Ascending aorta (tissue), 2 donors: ENCODE results near the gene NANOS3. TPM values are rescaled to one million over a fixed set of nuclear protein-coding genes. Genes with fewer than 3 reads are reported as not detected.

Experiments
- DNase-seq, 2 donors: peaks; one replicate each; pipeline ENCODE4 v3.0.0-alpha.2; 2019; ENCODE audit warnings: low spot score in 2 of 2
- H3K27ac ChIP-seq, 2 donors: fragments of 200-600 bp; sonication (generic); one replicate each; pipeline ENCODE4 v1.5.1; 2016 to 2017; ENCODE audit warnings: mild to moderate bottlenecking in 1 of 2
- H3K27me3 ChIP-seq: fragments of 200-600 bp; sonication (generic); one replicate; pipeline ENCODE4 v1.5.1; 2017
- H3K36me3 ChIP-seq, 2 donors: fragments of 200-600 bp; sonication (generic); one replicate each; pipeline ENCODE4 v1.5.1; 2016
- H3K4me1 ChIP-seq, 2 donors: fragments of 200-600 bp; sonication (generic); one replicate each; pipeline ENCODE4 v1.5.1; 2016 to 2017; ENCODE audit warnings: mild to moderate bottlenecking in 1 of 2
- H3K4me3 ChIP-seq, 2 donors: fragments of 200-600 bp; sonication (generic); one replicate each; pipeline ENCODE4 v1.5.1; 2016 to 2017; ENCODE audit warnings: mild to moderate bottlenecking in 1 of 2
- H3K9me3 ChIP-seq, 2 donors: fragments of 200-600 bp; sonication (generic); one replicate each; pipeline ENCODE4 v1.5.1; 2016
- intact Hi-C: fragments of 100-400 bp; cut with DNase I; formaldehyde crosslinking; loops from one replicate; pipeline ENCODE4 v1.15.1; 2023
- total RNA-seq: library from RNA; depleted of rRNA; stranded (reverse); fragments of >200 nt; gene quantifications from one replicate; pipeline ENCODE4 v1.1.0, GENCODE V29; 2016
- TF ChIP-seq, protein P1 (sequence below), 3 experiments: fragments of 200-600 bp in 2 of 3; fragments of 450-650 bp in 1 of 3; sonication (generic) in 2 of 3; IDR thresholded peaks; one replicate each; pipeline ENCODE4 v1.5.1; 2016 to 2019; ENCODE audit warnings: antibody characterized with exemption in 3 of 3, mild to moderate bottlenecking in 1 of 3, moderate library complexity in 1 of 3

NANOS3 gene
- total RNA-seq, 1 donor from 2014 or later, result not detected

- H3K27ac ChIP-seq, result peak overlapping the region; percentile 99 to 100
- intact Hi-C loops, result loop anchor here (5.0 kb wide), 1 partner anchor 36 kb away; the partner anchor contains the start of gene ZSWIM4
- H3K27me3 ChIP-seq, result no peaks in the 10 kb centered on the region
- peaks cover 38 to 53% of the 10 kb centered on the region in 2 donors for H3K4me1 ChIP-seq
- no peaks in the 10 kb centered on the region for H3K9me3 ChIP-seq
- peaks cover 45 to 54% of the 10 kb centered on the region in 2 donors for H3K36me3 ChIP-seq
- peak; percentile 83 to 96 for DNase-seq
- H3K4me3 ChIP-seq, result peak overlapping the region in 1 of 2 donors; percentile 30
- TF ChIP-seq, protein P1, sequence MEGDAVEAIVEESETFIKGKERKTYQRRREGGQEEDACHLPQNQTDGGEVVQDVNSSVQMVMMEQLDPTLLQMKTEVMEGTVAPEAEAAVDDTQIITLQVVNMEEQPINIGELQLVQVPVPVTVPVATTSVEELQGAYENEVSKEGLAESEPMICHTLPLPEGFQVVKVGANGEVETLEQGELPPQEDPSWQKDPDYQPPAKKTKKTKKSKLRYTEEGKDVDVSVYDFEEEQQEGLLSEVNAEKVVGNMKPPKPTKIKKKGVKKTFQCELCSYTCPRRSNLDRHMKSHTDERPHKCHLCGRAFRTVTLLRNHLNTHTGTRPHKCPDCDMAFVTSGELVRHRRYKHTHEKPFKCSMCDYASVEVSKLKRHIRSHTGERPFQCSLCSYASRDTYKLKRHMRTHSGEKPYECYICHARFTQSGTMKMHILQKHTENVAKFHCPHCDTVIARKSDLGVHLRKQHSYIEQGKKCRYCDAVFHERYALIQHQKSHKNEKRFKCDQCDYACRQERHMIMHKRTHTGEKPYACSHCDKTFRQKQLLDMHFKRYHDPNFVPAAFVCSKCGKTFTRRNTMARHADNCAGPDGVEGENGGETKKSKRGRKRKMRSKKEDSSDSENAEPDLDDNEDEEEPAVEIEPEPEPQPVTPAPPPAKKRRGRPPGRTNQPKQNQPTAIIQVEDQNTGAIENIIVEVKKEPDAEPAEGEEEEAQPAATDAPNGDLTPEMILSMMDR (IDR thresholded peaks at IDR 0.05), result peak; percentile 15 to 48 (median 44)
Measured at GRCh38 chr19:13833330-13834243, 43.3 kb upstream of the NANOS3 start.

DNA sequence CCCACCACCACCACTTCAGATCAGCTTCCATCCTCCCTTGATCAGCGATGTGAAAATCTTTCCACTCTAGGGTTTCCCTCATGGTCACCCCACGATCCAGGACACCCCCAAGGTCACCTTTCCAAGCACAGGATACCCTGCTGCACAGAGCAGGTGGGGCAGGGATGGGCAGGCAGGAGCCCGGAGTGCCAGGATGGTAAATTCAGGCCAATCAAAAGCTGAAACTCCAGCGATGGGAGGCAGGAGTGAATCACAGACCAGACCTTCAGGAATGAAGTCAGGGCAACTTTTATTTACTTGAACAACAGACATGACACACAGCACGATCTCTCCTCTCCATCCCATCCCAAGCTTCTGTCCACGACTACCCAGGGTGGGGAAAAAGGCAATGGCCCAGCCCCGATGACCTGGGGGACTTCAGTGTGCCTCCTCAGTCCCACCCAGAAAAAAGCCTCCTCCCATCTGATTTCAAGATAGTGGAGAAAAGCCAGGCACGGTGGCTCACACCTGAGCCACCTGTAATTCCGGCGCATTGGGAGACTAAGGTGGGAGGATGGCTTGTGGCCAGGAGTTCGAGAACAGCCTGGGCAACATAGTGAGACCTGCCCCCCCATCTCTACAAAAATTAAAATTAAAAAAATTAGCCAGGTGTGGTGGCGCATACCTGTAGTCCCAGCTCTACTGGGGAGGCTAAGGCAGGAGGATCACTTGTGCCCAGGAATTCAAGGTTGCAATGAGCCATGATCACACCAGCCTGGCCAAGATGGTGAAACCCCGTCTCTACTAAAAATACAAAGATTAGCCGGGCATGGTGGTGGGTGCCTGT, 42.5 kb upstream of the NANOS3 start:
- peak in 1 of 2 donors; percentile 68 for DNase-seq
- no peaks in the 10 kb centered on the region for H3K9me3 ChIP-seq
- TF ChIP-seq, protein P1 (IDR thresholded peaks at IDR 0.05), result no peak
- peaks cover 38 to 56% of the 10 kb centered on the region in 2 donors for H3K4me1 ChIP-seq
- H3K27ac ChIP-seq, result peak overlapping the region; percentile 99 to 100
- peak overlapping the region in 1 of 2 donors; percentile 30 for H3K4me3 ChIP-seq
- peaks cover 45 to 50% of the 10 kb centered on the region in 2 donors for H3K36me3 ChIP-seq
- H3K27me3 ChIP-seq, result no peaks in the 10 kb centered on the region
- intact Hi-C loops, result loop anchor here (5.0 kb wide), 1 partner anchor 37 kb away; the partner anchor contains the start of gene ZSWIM4

- TF ChIP-seq, protein P1 (IDR thresholded peaks at IDR 0.05), result no peak
- H3K4me1 ChIP-seq, result peaks cover 38 to 56% of the 10 kb centered on the region in 2 donors
- DNase-seq, result peak in 1 of 2 donors; percentile 84
- peak overlapping the region; percentile 99 to 100 for H3K27ac ChIP-seq
- intact Hi-C loops, result no loop called here
- peak overlapping the region; percentile 20 to 99 for H3K4me3 ChIP-seq
- H3K36me3 ChIP-seq, result peaks cover 34 to 41% of the 10 kb centered on the region in 2 donors
- H3K27me3 ChIP-seq, result no peaks in the 10 kb centered on the region
- no peaks in the 10 kb centered on the region for H3K9me3 ChIP-seq
Measured at GRCh38 chr19:13835791-13836723, 40.9 kb upstream of the NANOS3 start.

GRCh38 chr19:13838435-13839129, 38.4 kb upstream of the NANOS3 start:
- no peak for DNase-seq
- H3K4me3 ChIP-seq, result peak overlapping the region; percentile 92 to 99
- peaks cover 30 to 34% of the 10 kb centered on the region in 2 donors for H3K36me3 ChIP-seq
- intact Hi-C loops, result no loop called here
- peak overlapping the region; percentile 99 to 100 for H3K27ac ChIP-seq
- TF ChIP-seq, protein P1 (IDR thresholded peaks at IDR 0.05), result no peak
- H3K27me3 ChIP-seq, result no peaks in the 10 kb centered on the region
- peaks cover 39 to 55% of the 10 kb centered on the region in 2 donors for H3K4me1 ChIP-seq
- H3K9me3 ChIP-seq, result no peaks in the 10 kb centered on the region
